GM20431 (cell line): ENCODE data around the gene RYR2.
"Not testable (repeated sequence)": the region's sequence is repeated elsewhere in the genome, so short reads cannot be mapped to it uniquely, and the experiment has no call there.

Experiments used
- in situ Hi-C: fragments of 300-500 bp; cut with MseI, MboI; formaldehyde crosslinking; loops from one replicate; pipeline ENCODE4 v1.15.0; 2020; ENCODE audit warnings: low sequenced_read_pairs; ENCODE audit not compliant: unreplicated experiment

The RYR2 gene

GRCh38 chr1:237134929-237135328 is 92.9 kb downstream of the RYR2 start:
- in situ Hi-C loops, result no loop called here

- in situ Hi-C loops, result no loop called here
These were observed 96.6 kb downstream of the RYR2 start for GRCh38 chr1:237138551-237138950.

GRCh38 chr1:237139732-237140131 is 97.7 kb downstream of the RYR2 start:
- in situ Hi-C loops, result no loop called here

GRCh38 chr1:237140986-237141385 is 99.0 kb downstream of the RYR2 start:
- in situ Hi-C loops, result no loop called here

GRCh38 chr1:237141502-237141901 is 99.5 kb downstream of the RYR2 start:
- in situ Hi-C loops, result no loop called here

- in situ Hi-C loops, result no loop called here
These were observed 103.6 kb downstream of the RYR2 start for GRCh38 chr1:237145379-237146135.

GRCh38 chr1:237146241-237146640 is 104.3 kb downstream of the RYR2 start:
- in situ Hi-C loops, result no loop called here

GRCh38 chr1:237149857-237150256 is 107.9 kb downstream of the RYR2 start:
- in situ Hi-C loops, result no loop called here

- in situ Hi-C loops, result not testable (repeated sequence)
These were observed 110.0 kb downstream of the RYR2 start for GRCh38 chr1:237151979-237152378.

GRCh38 chr1:237152506-237153335 is 110.7 kb downstream of the RYR2 start:
- in situ Hi-C loops, result no loop called here

- in situ Hi-C loops, result no loop called here
These were observed 112.2 kb downstream of the RYR2 start for GRCh38 chr1:237154157-237154556.

- in situ Hi-C loops, result no loop called here
These were observed 122.7 kb downstream of the RYR2 start for GRCh38 chr1:237164406-237165352.

- in situ Hi-C loops, result no loop called here
These were observed 124.1 kb downstream of the RYR2 start for GRCh38 chr1:237166086-237166485.

GRCh38 chr1:237166593-237167101 is 124.7 kb downstream of the RYR2 start:
- in situ Hi-C loops, result no loop called here

- in situ Hi-C loops, result no loop called here
These were observed 128.2 kb downstream of the RYR2 start for GRCh38 chr1:237170149-237170548.

GRCh38 chr1:237171454-237172117 is 129.6 kb downstream of the RYR2 start:
- in situ Hi-C loops, result no loop called here

GRCh38 chr1:237172118-237172485 is 130.1 kb downstream of the RYR2 start:
- in situ Hi-C loops, result no loop called here

GRCh38 chr1:237179503-237179902 is 137.5 kb downstream of the RYR2 start:
- in situ Hi-C loops, result no loop called here

- in situ Hi-C loops, result no loop called here
These were observed 138.3 kb downstream of the RYR2 start for GRCh38 chr1:237180256-237180655.
